Measurements from ENCODE around the gene CCDC102A.

Gene CCDC102A

GRCh38 chr16:57517397-57518367 lies 18.7 kb downstream of the CCDC102A start:
- H3K27me3 ChIP-seq (ENCODE audit: control insufficient read depth, insufficient read depth, low read length): no peaks in the 10 kb centered on the region
- H3K9me3 ChIP-seq (ENCODE audit: control insufficient read depth, insufficient read depth, low read depth, low read length): no peaks in the 10 kb centered on the region
- H3K4me3 ChIP-seq (ENCODE audit: low read depth, low read length): no peak overlapping the region
- H3K36me3 ChIP-seq (ENCODE audit: control insufficient read depth, insufficient read depth, low read length): no peaks in the 10 kb centered on the region
- peaks cover 18% of the 10 kb centered on the region; the same call in 1 of the 2 replicates for H3K4me1 ChIP-seq (ENCODE audit: control insufficient read depth, insufficient read depth, low read length)
- no peak overlapping the region for H3K9ac ChIP-seq (ENCODE audit: low read length)
- no peak overlapping the region for H3K27ac ChIP-seq (ENCODE audit: low read depth, low read length)

DNA sequence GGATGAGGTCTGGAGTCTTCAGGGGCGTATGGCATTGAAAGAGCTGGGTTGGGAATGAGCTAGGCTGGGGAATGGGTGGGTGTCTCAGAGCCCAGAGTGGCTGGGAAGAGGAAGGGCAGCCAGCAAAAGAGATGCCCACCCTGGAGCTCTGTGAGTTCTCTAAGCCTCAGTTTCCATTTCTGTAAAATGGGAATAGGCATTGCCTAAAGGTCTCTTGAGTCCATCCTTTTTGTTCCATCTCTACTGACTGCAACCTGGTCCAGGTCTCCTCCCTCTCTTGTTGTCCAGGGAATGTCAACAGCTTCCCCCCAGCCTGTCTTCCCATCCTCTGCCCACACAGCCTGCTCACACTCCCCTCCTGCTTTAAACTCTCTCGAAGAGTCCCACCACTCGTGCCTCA lies 19.6 kb downstream of the CCDC102A start:
- Histone ChIP-seq H3K4me1 (ENCODE audit: control insufficient read depth, insufficient read depth, low read length) (peaks cover 18% of the 10 kb centered on the region; the same call in 1 of the 2 replicates), H3K36me3 (ENCODE audit: control insufficient read depth, insufficient read depth, low read length) (no peaks in the 10 kb centered on the region), H3K27ac (ENCODE audit: low read depth, low read length) (no peak overlapping the region), H3K9ac (ENCODE audit: low read length) (no peak overlapping the region), H3K27me3 (ENCODE audit: control insufficient read depth, insufficient read depth, low read length) (no peaks in the 10 kb centered on the region), H3K9me3 (ENCODE audit: control insufficient read depth, insufficient read depth, low read depth, low read length) (no peaks in the 10 kb centered on the region), H3K4me3 (ENCODE audit: low read depth, low read length) (no peak overlapping the region)

DNA sequence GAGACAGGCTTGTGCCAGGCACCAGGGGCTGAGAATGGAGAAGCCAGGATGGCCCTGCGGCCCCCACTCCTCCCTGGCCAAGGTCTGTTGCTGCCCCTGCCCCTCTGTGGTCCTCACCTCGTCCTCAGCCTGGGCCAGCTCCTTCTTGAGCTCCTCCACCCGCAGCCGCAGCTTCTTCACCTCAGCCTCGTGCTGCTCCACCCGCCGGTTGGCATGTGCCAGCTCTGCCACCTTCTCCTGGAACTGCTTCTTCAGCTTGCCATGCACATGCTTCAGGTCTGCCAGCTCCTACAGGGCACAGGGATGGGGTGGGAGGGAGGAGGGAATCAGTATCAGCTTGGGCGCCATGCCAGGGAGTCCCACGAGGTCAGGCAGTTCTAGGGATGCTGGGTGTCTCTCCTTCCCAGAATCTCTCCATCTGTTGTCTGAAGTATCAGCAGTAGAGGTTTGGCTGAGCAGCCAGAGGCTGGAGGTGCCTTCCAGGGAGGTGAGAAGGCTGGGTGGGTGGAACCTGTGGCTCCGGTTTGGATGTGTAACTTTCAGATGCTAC lies 20.1 kb downstream of the CCDC102A start:
- H3K4me3 ChIP-seq (ENCODE audit: low read depth, low read length): no peak overlapping the region
- no peak overlapping the region for H3K27ac ChIP-seq (ENCODE audit: low read depth, low read length)
- H3K27me3 ChIP-seq (ENCODE audit: control insufficient read depth, insufficient read depth, low read length): no peaks in the 10 kb centered on the region
- peaks cover 18% of the 10 kb centered on the region; the same call in 1 of the 2 replicates for H3K4me1 ChIP-seq (ENCODE audit: control insufficient read depth, insufficient read depth, low read length)
- H3K36me3 ChIP-seq (ENCODE audit: control insufficient read depth, insufficient read depth, low read length): no peaks in the 10 kb centered on the region
- no peaks in the 10 kb centered on the region for H3K9me3 ChIP-seq (ENCODE audit: control insufficient read depth, insufficient read depth, low read depth, low read length)
- no peak overlapping the region for H3K9ac ChIP-seq (ENCODE audit: low read length)

DNA sequence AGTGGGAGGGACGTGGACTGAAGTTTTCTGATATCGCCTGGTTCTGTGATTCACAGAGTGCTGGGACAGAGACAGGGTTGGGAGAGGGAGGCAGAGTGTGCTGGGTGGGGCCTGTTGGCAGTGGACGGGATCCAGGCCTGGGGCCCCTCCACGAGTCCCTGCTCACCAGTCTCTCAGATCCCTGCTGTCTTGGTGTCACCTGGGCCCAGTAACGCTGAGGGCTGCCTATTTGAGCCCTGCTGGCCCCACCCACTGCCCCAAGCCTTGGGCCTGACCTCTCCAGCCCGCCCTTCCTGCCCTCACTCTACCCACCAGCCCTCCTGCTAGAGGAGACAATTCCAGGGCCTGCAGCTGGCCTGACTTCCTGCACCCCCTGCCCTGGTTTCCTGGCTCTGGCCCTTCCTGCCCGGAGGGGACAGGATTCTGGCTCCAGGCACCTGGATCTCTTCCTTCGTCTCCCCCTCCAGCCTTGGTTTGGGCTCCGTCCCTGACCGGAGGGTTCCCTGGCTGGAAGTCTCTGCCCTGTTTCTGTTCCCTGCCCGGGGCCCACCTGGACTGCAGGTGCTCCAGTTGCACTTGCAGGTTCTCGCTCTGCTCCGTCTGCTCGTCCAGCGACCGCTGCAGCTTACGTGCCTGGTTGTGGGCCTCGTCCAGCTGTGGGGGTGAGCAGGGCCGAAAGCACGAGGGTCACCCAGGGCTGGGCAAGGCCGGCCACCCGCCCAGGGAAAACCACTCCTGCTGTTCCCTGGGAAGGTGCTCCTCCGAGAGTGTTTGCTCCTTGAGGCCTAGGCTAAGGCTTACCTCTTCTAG lies 21.4 kb downstream of the CCDC102A start:
- Histone ChIP-seq H3K4me1 (ENCODE audit: control insufficient read depth, insufficient read depth, low read length) (peaks cover 25% of the 10 kb centered on the region; the same call in 1 of the 2 replicates), H3K4me3 (ENCODE audit: low read depth, low read length) (no peak overlapping the region), H3K36me3 (ENCODE audit: control insufficient read depth, insufficient read depth, low read length) (no peaks in the 10 kb centered on the region), H3K9me3 (ENCODE audit: control insufficient read depth, insufficient read depth, low read depth, low read length) (no peaks in the 10 kb centered on the region), H3K27ac (ENCODE audit: low read depth, low read length) (no peak overlapping the region), H3K27me3 (ENCODE audit: control insufficient read depth, insufficient read depth, low read length) (no peaks in the 10 kb centered on the region), H3K9ac (ENCODE audit: low read length) (peak overlapping the region; percentile 30)

DNA sequence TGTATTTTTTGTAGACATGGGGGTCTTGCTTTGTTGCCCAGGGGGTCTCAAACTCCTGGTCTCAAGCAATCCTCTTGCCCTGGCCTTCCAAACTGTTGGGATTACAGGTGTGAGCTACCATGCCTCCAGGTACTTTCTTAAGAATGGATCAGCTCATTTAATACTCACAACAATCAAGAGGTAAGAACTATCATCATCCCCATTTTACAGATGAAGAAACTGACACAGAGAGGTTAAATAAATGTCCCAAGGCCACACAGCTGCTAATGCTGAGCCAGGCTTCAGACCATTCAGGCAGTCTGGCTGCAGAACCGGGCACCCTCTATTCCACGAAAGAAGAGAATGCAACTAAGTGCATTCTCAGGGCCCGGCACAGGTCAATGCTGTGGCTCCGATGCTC lies 22.0 kb downstream of the CCDC102A start:
- no peaks in the 10 kb centered on the region for H3K9me3 ChIP-seq (ENCODE audit: control insufficient read depth, insufficient read depth, low read depth, low read length)
- no peak overlapping the region for H3K27ac ChIP-seq (ENCODE audit: low read depth, low read length)
- H3K4me1 ChIP-seq (ENCODE audit: control insufficient read depth, insufficient read depth, low read length): peaks cover 25% of the 10 kb centered on the region; the same call in 1 of the 2 replicates
- no peak overlapping the region for H3K9ac ChIP-seq (ENCODE audit: low read length)
- no peak overlapping the region for H3K4me3 ChIP-seq (ENCODE audit: low read depth, low read length)
- no peaks in the 10 kb centered on the region for H3K36me3 ChIP-seq (ENCODE audit: control insufficient read depth, insufficient read depth, low read length)
- no peaks in the 10 kb centered on the region for H3K27me3 ChIP-seq (ENCODE audit: control insufficient read depth, insufficient read depth, low read length)

GRCh38 chr16:57513371-57514102 lies 22.8 kb downstream of the CCDC102A start:
- no peak overlapping the region for H3K9ac ChIP-seq (ENCODE audit: low read length)
- no peaks in the 10 kb centered on the region for H3K36me3 ChIP-seq (ENCODE audit: control insufficient read depth, insufficient read depth, low read length)
- no peaks in the 10 kb centered on the region for H3K27me3 ChIP-seq (ENCODE audit: control insufficient read depth, insufficient read depth, low read length)
- peaks cover 27% of the 10 kb centered on the region; the same call in 1 of the 2 replicates for H3K4me1 ChIP-seq (ENCODE audit: control insufficient read depth, insufficient read depth, low read length)
- no peaks in the 10 kb centered on the region for H3K9me3 ChIP-seq (ENCODE audit: control insufficient read depth, insufficient read depth, low read depth, low read length)
- H3K27ac ChIP-seq (ENCODE audit: low read depth, low read length): no peak overlapping the region
- no peak overlapping the region for H3K4me3 ChIP-seq (ENCODE audit: low read depth, low read length)

DNA sequence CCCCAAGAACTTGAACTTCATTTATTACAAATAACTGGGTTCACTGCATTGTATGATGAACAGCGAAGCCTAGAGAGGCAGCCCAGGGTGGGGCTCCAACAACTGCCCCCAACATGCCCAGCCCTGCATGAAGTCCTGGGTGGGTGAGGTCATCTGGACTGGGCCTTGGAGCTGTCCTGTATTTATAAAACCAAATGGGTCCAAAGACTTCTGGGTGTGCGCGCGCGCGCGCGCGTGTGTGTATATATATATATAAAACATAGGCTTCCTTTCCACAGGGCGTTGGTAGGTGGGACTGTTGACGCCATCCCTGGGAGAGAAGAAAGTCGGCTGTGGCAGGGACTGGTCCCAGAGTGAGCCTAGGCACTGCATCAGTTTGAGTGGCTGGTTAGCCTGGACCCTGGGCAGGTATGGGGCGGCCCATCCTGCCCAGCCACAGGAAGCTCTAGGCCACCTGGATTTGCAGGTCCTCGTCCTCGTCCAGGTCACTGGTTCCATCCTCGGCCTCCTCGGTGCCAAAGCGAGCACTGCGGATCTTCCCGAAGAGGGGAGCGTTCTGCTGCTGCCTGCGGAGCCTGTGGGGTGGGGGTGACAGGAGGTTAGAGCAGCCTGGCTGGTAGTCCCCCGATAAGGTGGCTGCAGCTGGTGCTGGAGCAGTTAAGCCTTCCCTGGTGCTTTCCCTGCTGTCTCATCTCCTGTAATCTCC lies 23.9 kb downstream of the CCDC102A start:
- H3K4me3 ChIP-seq (ENCODE audit: low read depth, low read length): no peak overlapping the region
- no peaks in the 10 kb centered on the region for H3K9me3 ChIP-seq (ENCODE audit: control insufficient read depth, insufficient read depth, low read depth, low read length)
- peaks cover 37% of the 10 kb centered on the region; the same call in 1 of the 2 replicates for H3K4me1 ChIP-seq (ENCODE audit: control insufficient read depth, insufficient read depth, low read length)
- H3K27ac ChIP-seq (ENCODE audit: low read depth, low read length): no peak overlapping the region
- H3K27me3 ChIP-seq (ENCODE audit: control insufficient read depth, insufficient read depth, low read length): no peaks in the 10 kb centered on the region
- no peak overlapping the region for H3K9ac ChIP-seq (ENCODE audit: low read length)
- H3K36me3 ChIP-seq (ENCODE audit: control insufficient read depth, insufficient read depth, low read length): no peaks in the 10 kb centered on the region

- Histone ChIP-seq H3K4me3 (ENCODE audit: low read depth, low read length) (no peak overlapping the region), H3K27me3 (ENCODE audit: control insufficient read depth, insufficient read depth, low read length) (no peaks in the 10 kb centered on the region), H3K27ac (ENCODE audit: low read depth, low read length) (peak overlapping the region; percentile 68; the same call in 1 of the 2 replicates), H3K9me3 (ENCODE audit: control insufficient read depth, insufficient read depth, low read depth, low read length) (no peaks in the 10 kb centered on the region), H3K4me1 (ENCODE audit: control insufficient read depth, insufficient read depth, low read length) (peaks cover 38% of the 10 kb centered on the region; the same call in 1 of the 2 replicates), H3K9ac (ENCODE audit: low read length) (peak overlapping the region; percentile 75), H3K36me3 (ENCODE audit: control insufficient read depth, insufficient read depth, low read length) (no peaks in the 10 kb centered on the region)
Measured at GRCh38 chr16:57510016-57510871, 26.1 kb downstream of the CCDC102A start.

DNA sequence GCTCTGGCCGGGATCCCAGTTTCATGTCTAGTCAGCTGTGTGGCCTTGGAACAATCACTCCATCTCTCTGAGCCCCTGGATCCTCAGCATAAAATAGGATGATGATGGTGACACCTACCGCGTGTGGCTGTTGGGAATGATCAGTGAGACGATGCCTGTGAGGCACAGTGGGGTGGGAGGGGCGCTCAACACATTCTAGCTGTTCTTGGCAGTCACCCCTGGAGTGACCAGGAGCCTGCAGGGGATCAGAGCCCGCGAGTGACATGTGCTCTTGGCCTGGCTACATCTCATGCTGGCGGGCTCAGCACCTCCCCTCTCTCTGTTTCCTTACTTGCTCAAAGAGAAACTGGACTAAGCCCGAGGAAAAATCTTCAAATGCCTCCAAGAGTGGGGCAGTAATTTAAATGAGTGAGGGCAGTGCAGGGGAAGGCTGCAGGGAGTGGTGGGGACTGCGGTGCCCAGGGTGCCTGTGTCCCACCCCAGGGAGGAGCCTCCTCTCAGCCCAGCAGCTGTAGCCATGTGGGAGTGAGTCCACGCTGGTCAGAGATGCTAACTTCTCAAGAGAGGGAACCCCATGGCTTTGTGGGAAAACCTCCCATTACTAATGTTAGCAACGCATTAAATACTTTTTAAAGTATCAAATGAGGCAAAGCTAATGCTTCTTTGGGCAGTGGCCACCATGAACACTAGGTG lies 27.0 kb downstream of the CCDC102A start:
- Histone ChIP-seq H3K9me3 (ENCODE audit: control insufficient read depth, insufficient read depth, low read depth, low read length) (no peaks in the 10 kb centered on the region), H3K27ac (ENCODE audit: low read depth, low read length) (peak overlapping the region; percentile 44; the same call in 1 of the 2 replicates), H3K4me3 (ENCODE audit: low read depth, low read length) (no peak overlapping the region), H3K36me3 (ENCODE audit: control insufficient read depth, insufficient read depth, low read length) (no peaks in the 10 kb centered on the region), H3K9ac (ENCODE audit: low read length) (peak overlapping the region; percentile 75), H3K4me1 (ENCODE audit: control insufficient read depth, insufficient read depth, low read length) (peaks cover 29% of the 10 kb centered on the region; the same call in 1 of the 2 replicates), H3K27me3 (ENCODE audit: control insufficient read depth, insufficient read depth, low read length) (no peaks in the 10 kb centered on the region)
